ENCODE data around the gene DPP3. TPM values are rescaled to one million over a fixed set of nuclear protein-coding genes. Genes with fewer than 3 reads are reported as not detected.

Gene DPP3
- total RNA-seq, 1 experiment from 2014 or later, result 55.6 TPM

DNA sequence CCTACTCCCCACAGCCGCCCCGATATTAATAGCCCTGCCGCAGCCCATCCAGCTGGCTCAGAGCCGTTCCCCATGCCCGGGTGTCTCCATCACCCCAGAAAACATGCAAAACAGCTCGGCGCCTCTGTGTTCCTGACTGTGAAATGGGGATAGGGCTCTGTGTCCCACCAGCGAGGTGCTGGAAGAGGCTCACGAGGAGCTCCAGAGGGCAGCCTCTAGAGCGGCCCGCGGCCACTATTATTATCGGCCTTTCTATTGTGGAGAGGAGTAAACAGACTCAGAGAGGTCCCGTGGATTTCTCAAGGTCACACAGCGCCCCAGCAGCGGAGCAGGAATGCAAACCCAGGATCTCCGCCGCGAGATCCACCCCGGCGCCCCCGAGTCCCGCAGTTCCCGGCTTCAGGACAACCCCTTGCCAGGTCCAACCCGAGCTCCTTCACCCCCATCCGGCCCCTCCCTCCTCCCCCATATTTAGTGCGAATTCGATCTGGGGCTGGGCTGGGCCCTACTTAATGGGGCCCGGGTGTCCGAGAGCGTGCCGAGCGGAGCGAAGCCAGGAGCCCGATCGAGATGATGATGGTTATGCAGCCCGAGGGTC, 66.2 kb downstream of the DPP3 start, which contains the start of gene ACTN3:
Gene ACTN3 (plus strand): TSS at position 536 of the 598 bp plus-strand sequence. CDS start 35 bp downstream, at position 571.
- H3K79me2 ChIP-seq (ENCODE audit: insufficient read depth, low read length), result no peaks in the 10 kb centered on the region
- CTCF ChIA-PET, result interaction anchor here (0.7 to 1.1 kb wide), 2 partner anchors 80 to 132 kb away, joined by 3 to 4 read pairs; partner anchors contain the start of gene PELI3
- H3K9ac ChIP-seq (ENCODE audit: low read length), result peak within 1 kb of the TSS; percentile 86
- peak within 1 kb of the TSS; percentile 75 to 82 for H3K4me3 ChIP-seq (replicated peaks in 1 of 2; ENCODE audit: low read depth in 1 of 2, low read length in 2 of 2)
- H3K4me1 ChIP-seq (ENCODE audit: control insufficient read depth in 1 of 2, insufficient read depth in 2 of 2, low read length in 2 of 2), result peaks cover 0 to 12% of the 10 kb centered on the region in 2 experiments; a peak in 2 of 4 replicates
- ATAC-seq (peak; percentile 4; the same call in 1 of the 2 replicates), DNase-seq (ENCODE audit: low read depth, low spot score) (no peak)
- BruUV-seq (replicated peaks), result no TSS peak
- intact Hi-C loops (cut with micrococcal nuclease), result no loop called here
- TF ChIP-seq POLR2A (IDR thresholded peaks at IDR 0.05; ENCODE audit: borderline replicate concordance, extremely low read depth, insufficient read depth, insufficient read length) (no peak), EZH2 (IDR thresholded peaks at IDR 0.05) (no peak), SIN3A (IDR thresholded peaks at IDR 0.05; ENCODE audit: low read depth) (no peak), YY1 (IDR thresholded peaks at IDR 0.05; ENCODE audit: extremely low read depth, insufficient replicate concordance, low read depth, low read length) (no peak), TCF7L2 (IDR thresholded peaks at IDR 0.05; ENCODE audit: borderline replicate concordance, extremely low read depth, insufficient read depth, insufficient read length) (no peak), EZH2phosphoT487 (IDR thresholded peaks at IDR 0.05; ENCODE audit: borderline replicate concordance) (no peak), ZNF274 (IDR thresholded peaks at IDR 0.05; ENCODE audit: low read depth, low read length) (no peak)
- TF ChIP-seq, protein P1, sequence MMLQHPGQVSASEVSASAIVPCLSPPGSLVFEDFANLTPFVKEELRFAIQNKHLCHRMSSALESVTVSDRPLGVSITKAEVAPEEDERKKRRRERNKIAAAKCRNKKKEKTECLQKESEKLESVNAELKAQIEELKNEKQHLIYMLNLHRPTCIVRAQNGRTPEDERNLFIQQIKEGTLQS (IDR thresholded peaks at IDR 0.05), result no peak
- RAD21 ChIA-PET (ENCODE audit: low non-redundant PET in 1 of 2, low total read pairs in 2 of 2, uncharacterized antibody in 2 of 2, unreplicated experiment in 2 of 2), result interaction anchor here in 1 of 2 experiments (1.4 kb wide), 1 partner anchor 132 kb away, joined by 11 read pairs; the partner anchor contains the start of gene RBM4B
- H2AFZ ChIP-seq (ENCODE audit: low read depth, low read length, poor library complexity, severe bottlenecking), result peak within 1 kb of the TSS; percentile 91
- no peaks in the 10 kb centered on the region for H3K9me2 ChIP-seq (ENCODE audit: insufficient read depth)
- POLR2A ChIA-PET, result interaction anchor here (0.6 to 1.6 kb wide), 5 partner anchors 11 to 131 kb away, joined by 3 to 10 read pairs (median 4); partner anchors contain the start of genes RBM4 and RBM4B
- no peaks in the 10 kb centered on the region for H3K27me3 ChIP-seq (ENCODE audit: insufficient read depth, low read length)
- peak within 1 kb of the TSS; percentile 96 for H3K4me2 ChIP-seq (ENCODE audit: low read length)
- peak within 1 kb of the TSS; percentile 67 for H3K27ac ChIP-seq (ENCODE audit: low read depth, low read length)
- no peaks in the 10 kb centered on the region for H4K20me1 ChIP-seq (ENCODE audit: insufficient read depth)
- H3K9me3 ChIP-seq (ENCODE audit: control insufficient read depth in 1 of 2, insufficient read depth in 1 of 2, low read depth in 1 of 2, low read length in 2 of 2), result no peaks in the 10 kb centered on the region
- no peaks in the 10 kb centered on the region for H3K36me3 ChIP-seq (ENCODE audit: control insufficient read depth in 1 of 2, insufficient read depth in 2 of 2, low read length in 2 of 2)
